K562 (cell line): ENCODE measurements around the gene ACSL6. TPM values are rescaled to one million over a fixed set of nuclear protein-coding genes. Genes with fewer than 3 reads are reported as not detected.

Source experiments
- ATAC-seq: fragments of 200-7000 bp; cut with Tn5 transposase; 3 replicates; pipeline ENCODE4 v1.9.1; 2020; ENCODE audit warnings: moderate library complexity
- BruUV-seq: library from RNA; stranded (reverse); fragments of 400-500 nt; replicated peaks from 2 replicates; lab custom pipeline; 2021; lab: Mats Ljungman, UMichigan
- CTCF ChIA-PET: fragments of 300-600 bp; formaldehyde crosslinking; extraction: SDS; loops from one replicate; lab custom pipeline; 2021; ENCODE audit warnings: low intra/inter-chr PET ratio; lab: Yijun Ruan, JAX
- POLR2A ChIA-PET: fragments of 300-600, 350-650 bp; sonication (Branson Sonifier 250); formaldehyde crosslinking; extraction: SDS; loops from one replicate; lab custom pipeline; 2021; ENCODE audit warnings: antibody characterized with exemption, inconsistent platforms; lab: Yijun Ruan, JAX
- DNase-seq, 4 experiments: peaks; one replicate each; pipeline versions ENCODE4 v3.0.0 to v3.0.0-alpha.2; 2011 to 2018; ENCODE audit warnings: low spot score in 3 of 4, mixed read lengths in 3 of 4; ENCODE audit errors: extremely low read depth in 1 of 4
- FAIRE-seq: peaks from 2 replicates; lab custom pipeline; 2011; peaks lifted over from hg19 to GRCh38; lab: Jason Lieb, UNC
- H2AFZ ChIP-seq: 2 replicates; pipeline ENCODE4 v1.6.0; 2011; ENCODE audit warnings: low read depth, low read length, control low read depth, inconsistent platforms
- H3K27ac ChIP-seq: fragments of 200-600 bp; 3 replicates; pipeline ENCODE4 v1.8.0; 2011; ENCODE audit warnings: low read depth, mild to moderate bottlenecking, control low read depth, inconsistent platforms, low read length, moderate library complexity, mixed read lengths; ENCODE audit errors: extremely low read depth
- H3K27me3 ChIP-seq, 2 experiments: fragments of 300-600 bp in 1 of 2; 2 replicates in 1 of 2; 3 replicates in 1 of 2; pipeline versions ENCODE4 v1.6.0 to v1.8.0; 2011; ENCODE audit warnings: inconsistent platforms in 2 of 2, low read length in 2 of 2, mild to moderate bottlenecking in 1 of 2, mixed read lengths in 1 of 2, moderate library complexity in 1 of 2; ENCODE audit not compliant: control insufficient read depth in 2 of 2, insufficient read depth in 2 of 2
- H3K36me3 ChIP-seq: fragments of 300-600 bp; 3 replicates; pipeline ENCODE4 v1.8.0; 2011; ENCODE audit warnings: mild to moderate bottlenecking, low read length, inconsistent platforms; ENCODE audit not compliant: control insufficient read depth, insufficient read depth
- H3K4me1 ChIP-seq, 2 experiments: fragments of 200-600 bp in 1 of 2; replicated peaks in 1 of 2; 2 replicates in 1 of 2; 3 replicates in 1 of 2; pipeline versions ENCODE4 v1.5.1 to v1.8.0; 2011; ENCODE audit warnings: inconsistent platforms in 2 of 2, low read length in 2 of 2, mild to moderate bottlenecking in 1 of 2, mixed read lengths in 1 of 2, moderate library complexity in 1 of 2; ENCODE audit not compliant: control insufficient read depth in 2 of 2, insufficient read depth in 2 of 2
- H3K4me2 ChIP-seq: 2 replicates; pipeline ENCODE4 v1.6.1; 2011; ENCODE audit warnings: low read length, control low read depth, inconsistent platforms, mixed read lengths; ENCODE audit not compliant: insufficient read depth
- H3K4me3 ChIP-seq: fragments of 200-600 bp; sonication (generic), shearing (Covaris generic); 2 replicates; pipeline ENCODE4 v1.5.1; 2016; ENCODE audit warnings: control low read depth, inconsistent platforms
- H3K79me2 ChIP-seq: fragments of 200-600 bp; 3 replicates; pipeline ENCODE4 v1.8.0; 2011; ENCODE audit warnings: low read length, inconsistent platforms; ENCODE audit not compliant: control insufficient read depth, insufficient read depth
- H3K9ac ChIP-seq, 2 experiments: 2 replicates each; pipeline versions ENCODE4 v1.6.0 to v1.6.1; 2011; ENCODE audit warnings: low read depth in 2 of 2, low read length in 2 of 2, control low read depth in 1 of 2, inconsistent platforms in 1 of 2, mild to moderate bottlenecking in 1 of 2, mixed read lengths in 1 of 2; ENCODE audit not compliant: insufficient read depth in 1 of 2
- H3K9me1 ChIP-seq: one replicate; pipeline ENCODE4 v1.6.0; 2011; ENCODE audit warnings: inconsistent platforms, mild to moderate bottlenecking, low read length, moderate library complexity; ENCODE audit not compliant: control insufficient read depth, insufficient read depth
- H3K9me3 ChIP-seq: replicated peaks from 2 replicates; pipeline ENCODE4 v1.5.1; 2011; ENCODE audit warnings: low read depth, low read length, inconsistent platforms; ENCODE audit not compliant: control insufficient read depth, insufficient read depth
- H4K20me1 ChIP-seq: replicated peaks from 2 replicates; pipeline ENCODE4 v1.6.1; 2011; ENCODE audit warnings: low read length, inconsistent platforms, mixed read lengths; ENCODE audit not compliant: control insufficient read depth, insufficient read depth
- BCOR ChIP-seq: fragments of 450-650 bp; IDR thresholded peaks from 2 replicates; pipeline ENCODE4 v1.6.1; 2016
- BRF1 ChIP-seq: IDR thresholded peaks from 3 replicates; pipeline ENCODE4 v1.6.1; 2011; ENCODE audit warnings: borderline replicate concordance, mild to moderate bottlenecking; ENCODE audit not compliant: insufficient read length; ENCODE audit errors: extremely low read depth
- CHD1 ChIP-seq: fragments of 200-600 bp; sonication (generic); IDR thresholded peaks from one replicate; pipeline ENCODE4 v1.6.1; 2012; ENCODE audit warnings: mild to moderate bottlenecking, moderate library complexity, low read length, inconsistent platforms
- GTF2A2 ChIP-seq: IDR thresholded peaks from 2 replicates; pipeline ENCODE4 v1.6.1; 2016; ENCODE audit warnings: mild to moderate bottlenecking, missing genetic modification characterization, missing compliant biosample characterization
- HNRNPK ChIP-seq: fragments of 200-400 bp; formaldehyde crosslinking; IDR thresholded peaks from one replicate; pipeline ENCODE4 v1.6.1; 2018; ENCODE audit warnings: mild to moderate bottlenecking, low read depth, low read length; ENCODE audit not compliant: poor library complexity, severe bottlenecking
- IRF2 ChIP-seq: sonication (generic); formaldehyde crosslinking; IDR thresholded peaks from 2 replicates; pipeline ENCODE4 v1.8.1; 2022; ENCODE audit warnings: mild to moderate bottlenecking, missing genetic modification reagents
- KAT2B ChIP-seq: IDR thresholded peaks from one replicate; pipeline ENCODE4 v1.6.1; 2012; ENCODE audit warnings: low read depth, mild to moderate bottlenecking, control low read depth, inconsistent platforms, low read length, moderate library complexity
- LARP7 ChIP-seq: fragments of 450-650 bp; IDR thresholded peaks from 2 replicates; pipeline ENCODE4 v1.6.1; 2016
- MAFF ChIP-seq: IDR thresholded peaks from 2 replicates; pipeline ENCODE4 v1.6.1; 2012; ENCODE audit warnings: low read length, improper control_type of control experiment
- NCOR1 ChIP-seq: fragments of 450-650 bp; IDR thresholded peaks from 2 replicates; pipeline ENCODE4 v1.6.1; 2016; ENCODE audit warnings: mild to moderate bottlenecking, moderate library complexity
- NFATC3 ChIP-seq: fragments of 450-650 bp; IDR thresholded peaks from 2 replicates; pipeline ENCODE4 v1.6.1; 2017; ENCODE audit warnings: mild to moderate bottlenecking
- NR2F6 ChIP-seq: fragments of 450-650 bp; formaldehyde crosslinking; IDR thresholded peaks from 2 replicates; pipeline ENCODE4 v1.4.0; 2020; ENCODE audit warnings: mild to moderate bottlenecking
- RBM22 ChIP-seq: fragments of 200-400 bp; formaldehyde crosslinking; IDR thresholded peaks from 2 replicates; pipeline ENCODE4 v1.6.1; 2018; ENCODE audit warnings: low read length, low read depth; ENCODE audit not compliant: poor library complexity, severe bottlenecking
- RBM25 ChIP-seq: fragments of 200-400 bp; formaldehyde crosslinking; IDR thresholded peaks from 2 replicates; pipeline ENCODE4 v1.6.1; 2018; ENCODE audit warnings: low read length, low read depth, moderate library complexity; ENCODE audit not compliant: severe bottlenecking
- RBM39 ChIP-seq: fragments of 200-400 bp; formaldehyde crosslinking; optimal IDR thresholded peaks from 2 replicates; pipeline ENCODE3; 2018; ENCODE audit warnings: low read depth, low read length
- RCOR1 ChIP-seq, 2 experiments: IDR thresholded peaks; 2 replicates each; pipeline ENCODE4 v1.6.1; 2012; ENCODE audit warnings: low read depth in 2 of 2, low read length in 2 of 2, borderline replicate concordance in 1 of 2, improper control_type of control experiment in 1 of 2
- SLC30A9 ChIP-seq: fragments of 250-450 bp; sonication (Bioruptor Pico); IDR thresholded peaks from 2 replicates; pipeline ENCODE4 v1.8.0; 2022; ENCODE audit warnings: mild to moderate bottlenecking, moderate library complexity
- ZBED1 ChIP-seq: IDR thresholded peaks from 2 replicates; pipeline ENCODE4 v1.6.1; 2014
- ZFP36 ChIP-seq: fragments of 150-350 bp; IDR thresholded peaks from 2 replicates; pipeline ENCODE4 v1.6.1; 2018; ENCODE audit warnings: low read length, low read depth; ENCODE audit not compliant: partially characterized antibody
- ZNF124 ChIP-seq: sonication (generic); formaldehyde crosslinking; IDR thresholded peaks from 2 replicates; pipeline ENCODE4 v1.8.1; 2022; ENCODE audit warnings: missing genetic modification reagents
- ZNF217 ChIP-seq: sonication (generic); formaldehyde crosslinking; IDR thresholded peaks from 2 replicates; pipeline ENCODE4 v1.8.0; 2022; ENCODE audit warnings: mild to moderate bottlenecking, missing genetic modification reagents
- ZNF316 ChIP-seq: fragments of 450-650 bp; IDR thresholded peaks from 2 replicates; pipeline ENCODE4 v1.6.1; 2016
- ZNF324 ChIP-seq: fragments of 250-450 bp; sonication (Bioruptor Pico); IDR thresholded peaks from 2 replicates; pipeline ENCODE4 v1.4.0; 2020; ENCODE audit warnings: mild to moderate bottlenecking
- WGBS: fragments of 100-300 bp; shearing (Covaris generic); methylation state at CpG from one replicate; pipeline ENCODE4 v1.1.6; 2016; ENCODE audit warnings: low coverage, mixed read lengths; ENCODE audit not compliant: insufficient coverage; ENCODE audit errors: missing lambda C conversion rate; 5-methylcytosine and 5-hydroxymethylcytosine counted together
- in situ Hi-C: fragments of 300-500 bp; cut with MboI; formaldehyde crosslinking; loops from 4 replicates; pipeline ENCODE4 v1.15.0; 2018; ENCODE audit warnings: inconsistent platforms, mixed read lengths
- intact Hi-C: fragments of 100-400 bp; cut with micrococcal nuclease; formaldehyde crosslinking; loops from 2 replicates; pipeline ENCODE4 v1.14.2; 2022
- polyA plus RNA-seq, 8 experiments: library from polyadenylated mRNA; depleted of rRNA in 4 of 8; stranded (reverse) in 5 of 8; unstranded in 3 of 8; fragments of >200 nt; fragmentation: Nextera tagmentation in 2 of 8; fragmentation: Illumina TruSeq in 1 of 8; extraction: Ambion mirVana in 2 of 8; extraction: Trizol in 1 of 8; gene quantifications; 2 replicates each; pipeline versions ENCODE4 v1.2.1 to v1.2.3, GENCODE V29; 2011 to 2014; ENCODE audit warnings: inconsistent platforms in 1 of 8, missing spikeins in 1 of 8
- total RNA-seq, 7 experiments: library from RNA; depleted of rRNA in 6 of 7; stranded (reverse); fragments of >200 nt in 6 of 7; fragmentation: Illumina TruSeq in 2 of 7; extraction: Trizol in 2 of 7; gene quantifications; 2 replicates each; pipeline versions ENCODE4 v1.2.1 to v1.2.3, GENCODE V29; 2011 to 2021; ENCODE audit warnings: low replicate concordance in 1 of 7
- TF ChIP-seq, protein P1 (sequence below): IDR thresholded peaks from 3 replicates; pipeline ENCODE4 v1.6.1; 2011; ENCODE audit warnings: borderline replicate concordance, mild to moderate bottlenecking, moderate library complexity; ENCODE audit not compliant: insufficient read length; ENCODE audit errors: extremely low read depth

Gene ACSL6
- total and polyA plus RNA-seq, 9 of the 15 experiments (the other 6 are each of a cell fraction or from before 2014, with no cell fraction given): 0.50 to 1.5 (median 0.69) TPM

- Histone ChIP-seq H3K79me2 (no peaks in the 10 kb centered on the region), H3K4me1 (peaks cover 0 to 17% of the 10 kb centered on the region in 2 experiments; a peak in 2 of 5 replicates), H3K4me3 (no peak overlapping the region), H3K9me1 (no peaks in the 10 kb centered on the region), H3K9ac (no peak overlapping the region), H2AFZ (no peak overlapping the region), H4K20me1 (no peaks in the 10 kb centered on the region), H3K9me3 (no peaks in the 10 kb centered on the region), H3K27me3 (peaks cover 3 to 16% of the 10 kb centered on the region in 2 experiments; a peak in 4 of 5 replicates), H3K4me2 (no peak overlapping the region), H3K36me3 (no peaks in the 10 kb centered on the region), H3K27ac (no peak overlapping the region)
- 56% methylated on average over 12 of the region's 12 CpGs for WGBS
- ChIA-PET CTCF (no interaction called here), POLR2A (interaction anchor here (0.6 to 0.9 kb wide), 4 partner anchors 14 to 445 kb away, joined by 3 to 5 read pairs (median 4); no protein-coding TSS in a partner anchor)
- ATAC-seq (no peak), FAIRE-seq (no peak), DNase-seq (no peak)
- no TSS peak for BruUV-seq
- intact Hi-C loops: no loop called here
- in situ Hi-C loops: loop anchor here (25.0 kb wide), 1 partner anchor 330 kb away; no protein-coding TSS in a partner anchor
- TF ChIP-seq MAFF (no peak), CHD1 (no peak), ZNF124 (no peak), RBM39 (no peak), GTF2A2 (tag) (no peak), BRF1 (no peak), RBM25 (peak; percentile 70), RBM22 (no peak), NR2F6 (CRISPR knock-in tag) (no peak), ZNF324 (CRISPR knock-in tag) (no peak), SLC30A9 (no peak), IRF2 (no peak), ZNF316 (no peak), ZNF217 (CRISPR knock-in tag) (no peak), LARP7 (no peak), HNRNPK (no peak), NFATC3 (no peak), KAT2B (no peak), ZFP36 (no peak), RCOR1 (IDR thresholded peaks at IDR 0.05; ENCODE audit: borderline replicate concordance in 1 of 2, low read depth in 2 of 2, low read length in 2 of 2) (peak in 1 of 2 experiments; percentile 29; a peak in 1 of 4 replicates), NCOR1 (no peak), BCOR (peak; percentile 73), ZBED1 (no peak)
- TF ChIP-seq, protein P1, sequence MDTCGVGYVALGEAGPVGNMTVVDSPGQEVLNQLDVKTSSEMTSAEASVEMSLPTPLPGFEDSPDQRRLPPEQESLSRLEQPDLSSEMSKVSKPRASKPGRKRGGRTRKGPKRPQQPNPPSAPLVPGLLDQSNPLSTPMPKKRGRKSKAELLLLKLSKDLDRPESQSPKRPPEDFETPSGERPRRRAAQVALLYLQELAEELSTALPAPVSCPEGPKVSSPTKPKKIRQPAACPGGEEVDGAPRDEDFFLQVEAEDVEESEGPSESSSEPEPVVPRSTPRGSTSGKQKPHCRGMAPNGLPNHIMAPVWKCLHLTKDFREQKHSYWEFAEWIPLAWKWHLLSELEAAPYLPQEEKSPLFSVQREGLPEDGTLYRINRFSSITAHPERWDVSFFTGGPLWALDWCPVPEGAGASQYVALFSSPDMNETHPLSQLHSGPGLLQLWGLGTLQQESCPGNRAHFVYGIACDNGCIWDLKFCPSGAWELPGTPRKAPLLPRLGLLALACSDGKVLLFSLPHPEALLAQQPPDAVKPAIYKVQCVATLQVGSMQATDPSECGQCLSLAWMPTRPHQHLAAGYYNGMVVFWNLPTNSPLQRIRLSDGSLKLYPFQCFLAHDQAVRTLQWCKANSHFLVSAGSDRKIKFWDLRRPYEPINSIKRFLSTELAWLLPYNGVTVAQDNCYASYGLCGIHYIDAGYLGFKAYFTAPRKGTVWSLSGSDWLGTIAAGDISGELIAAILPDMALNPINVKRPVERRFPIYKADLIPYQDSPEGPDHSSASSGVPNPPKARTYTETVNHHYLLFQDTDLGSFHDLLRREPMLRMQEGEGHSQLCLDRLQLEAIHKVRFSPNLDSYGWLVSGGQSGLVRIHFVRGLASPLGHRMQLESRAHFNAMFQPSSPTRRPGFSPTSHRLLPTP: no peak
Observed at GRCh38 chr5:132057498-132058255, 46.2 kb upstream of the ACSL6 start.
